ENCODE measurements around the gene ARHGAP1.

ARHGAP1 gene

GRCh38 chr11:46700241-46701077 is at the start of gene ARHGAP1, which contains the start of gene ZNF408:
Gene ARHGAP1, minus strand, starts transcription at chr11:46700619. Its CDS starts 4,512 bp downstream, at chr11:46696107.
Gene ZNF408, plus strand, starts transcription at chr11:46701031. Its CDS starts 17 bp downstream, at chr11:46701048.
- peak; percentile 98 for FAIRE-seq

- no peak for FAIRE-seq
Measured at GRCh38 chr11:46747150-46747549, 46.7 kb upstream of the ARHGAP1 start.

- no peak for FAIRE-seq
Measured at GRCh38 chr11:46745995-46746394, 45.6 kb upstream of the ARHGAP1 start.

- FAIRE-seq, result no peak
Measured at GRCh38 chr11:46745328-46745727, 44.9 kb upstream of the ARHGAP1 start.

GRCh38 chr11:46743693-46744339 is 43.4 kb upstream of the ARHGAP1 start:
- FAIRE-seq, result no peak

- FAIRE-seq, result no peak
Measured at GRCh38 chr11:46743043-46743442, 42.6 kb upstream of the ARHGAP1 start.

GRCh38 chr11:46741600-46742484 is 41.4 kb upstream of the ARHGAP1 start:
- FAIRE-seq, result no peak

GRCh38 chr11:46738887-46739286 is 38.5 kb upstream of the ARHGAP1 start:
- FAIRE-seq, result no peak

- FAIRE-seq, result no peak
Measured at GRCh38 chr11:46737699-46738098, 37.3 kb upstream of the ARHGAP1 start.

- FAIRE-seq, result peak; percentile 51
Measured at GRCh38 chr11:46736615-46737014, 36.2 kb upstream of the ARHGAP1 start.

GRCh38 chr11:46736146-46736545 is 35.7 kb upstream of the ARHGAP1 start:
- FAIRE-seq, result no peak

GRCh38 chr11:46733234-46733633 is 32.8 kb upstream of the ARHGAP1 start:
- FAIRE-seq, result no peak

- FAIRE-seq, result no peak
Measured at GRCh38 chr11:46731545-46731944, 31.1 kb upstream of the ARHGAP1 start.

- no peak for FAIRE-seq
Measured at GRCh38 chr11:46729110-46730027, 28.9 kb upstream of the ARHGAP1 start.

GRCh38 chr11:46728659-46729040 is 28.2 kb upstream of the ARHGAP1 start:
- no peak for FAIRE-seq

- FAIRE-seq, result no peak
Measured at GRCh38 chr11:46727952-46728658, 27.7 kb upstream of the ARHGAP1 start.

GRCh38 chr11:46726206-46726862 is 25.9 kb upstream of the ARHGAP1 start:
- no peak for FAIRE-seq

- no peak for FAIRE-seq
Measured at GRCh38 chr11:46725338-46726205, 25.2 kb upstream of the ARHGAP1 start.

GRCh38 chr11:46724088-46724487 is 23.7 kb upstream of the ARHGAP1 start:
- no peak for FAIRE-seq

GRCh38 chr11:46723359-46723680 is 22.9 kb upstream of the ARHGAP1 start:
- FAIRE-seq, result no peak
